ENCODE measurements around the gene PLA2G6.

DNA sequence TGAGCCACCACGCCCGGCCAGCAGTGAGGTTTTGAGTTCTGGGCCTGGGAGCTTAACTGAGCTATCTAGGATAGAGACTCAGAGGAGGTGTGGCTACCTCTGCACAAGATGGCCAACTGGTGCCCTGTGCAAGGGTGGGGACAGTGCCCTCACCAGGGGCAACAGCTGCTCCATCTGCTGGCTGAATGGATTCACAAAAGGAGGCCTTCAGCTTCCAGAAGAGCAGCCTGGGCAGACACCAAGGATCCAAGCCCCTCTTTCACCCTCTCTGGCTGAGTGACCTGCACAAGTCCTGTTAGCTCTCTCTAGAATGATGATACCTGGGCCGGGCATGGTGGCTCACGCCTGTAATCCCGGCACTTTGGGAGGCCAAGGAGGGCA lies 37.6 kb downstream of the PLA2G6 start:
- TF ChIP-seq ZNF263 (CRISPR knock-in tag; IDR thresholded peaks at IDR 0.05; ENCODE audit: borderline replicate concordance) (no peak), ZNF561 (CRISPR knock-in tag; conservative IDR thresholded peaks at IDR 0.05) (no peak), SP1 (CRISPR knock-in tag; IDR thresholded peaks at IDR 0.05) (no peak), TAL1 (IDR thresholded peaks at IDR 0.05) (no peak), TARDBP (IDR thresholded peaks at IDR 0.05) (no peak), SMC3 (conservative IDR thresholded peaks at IDR 0.05; ENCODE audit: insufficient read depth, low read depth, low read length) (no peak), MYC (IDR thresholded peaks at IDR 0.05; ENCODE audit: low read depth, low read length) (no peak), MYC (CRISPR knock-in tag; IDR thresholded peaks at IDR 0.05; ENCODE audit: borderline replicate concordance, low read depth) (no peak), TAF1 (IDR thresholded peaks at IDR 0.05; ENCODE audit: control insufficient read depth, extremely low read depth, insufficient read depth, low read length, severe bottlenecking) (no peak), FOXJ3 (CRISPR knock-in tag; IDR thresholded peaks at IDR 0.05) (no peak), TOE1 (IDR thresholded peaks at IDR 0.05; ENCODE audit: borderline replicate concordance) (no peak), TOE1 (CRISPR knock-in tag; IDR thresholded peaks at IDR 0.05; ENCODE audit: borderline replicate concordance, low read depth) (no peak), CBX3 (IDR thresholded peaks at IDR 0.05; ENCODE audit: borderline replicate concordance in 1 of 2, low read length in 2 of 2) (no peak)
- TF ChIP-seq, protein P1, sequence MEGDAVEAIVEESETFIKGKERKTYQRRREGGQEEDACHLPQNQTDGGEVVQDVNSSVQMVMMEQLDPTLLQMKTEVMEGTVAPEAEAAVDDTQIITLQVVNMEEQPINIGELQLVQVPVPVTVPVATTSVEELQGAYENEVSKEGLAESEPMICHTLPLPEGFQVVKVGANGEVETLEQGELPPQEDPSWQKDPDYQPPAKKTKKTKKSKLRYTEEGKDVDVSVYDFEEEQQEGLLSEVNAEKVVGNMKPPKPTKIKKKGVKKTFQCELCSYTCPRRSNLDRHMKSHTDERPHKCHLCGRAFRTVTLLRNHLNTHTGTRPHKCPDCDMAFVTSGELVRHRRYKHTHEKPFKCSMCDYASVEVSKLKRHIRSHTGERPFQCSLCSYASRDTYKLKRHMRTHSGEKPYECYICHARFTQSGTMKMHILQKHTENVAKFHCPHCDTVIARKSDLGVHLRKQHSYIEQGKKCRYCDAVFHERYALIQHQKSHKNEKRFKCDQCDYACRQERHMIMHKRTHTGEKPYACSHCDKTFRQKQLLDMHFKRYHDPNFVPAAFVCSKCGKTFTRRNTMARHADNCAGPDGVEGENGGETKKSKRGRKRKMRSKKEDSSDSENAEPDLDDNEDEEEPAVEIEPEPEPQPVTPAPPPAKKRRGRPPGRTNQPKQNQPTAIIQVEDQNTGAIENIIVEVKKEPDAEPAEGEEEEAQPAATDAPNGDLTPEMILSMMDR (IDR thresholded peaks at IDR 0.05 in 2 of 3, conservative IDR thresholded peaks at IDR 0.05 in 1 of 3; ENCODE audit: insufficient read depth in 2 of 3, low read depth in 1 of 3, low read length in 3 of 3), result no peak
- TF ChIP-seq, protein P2, sequence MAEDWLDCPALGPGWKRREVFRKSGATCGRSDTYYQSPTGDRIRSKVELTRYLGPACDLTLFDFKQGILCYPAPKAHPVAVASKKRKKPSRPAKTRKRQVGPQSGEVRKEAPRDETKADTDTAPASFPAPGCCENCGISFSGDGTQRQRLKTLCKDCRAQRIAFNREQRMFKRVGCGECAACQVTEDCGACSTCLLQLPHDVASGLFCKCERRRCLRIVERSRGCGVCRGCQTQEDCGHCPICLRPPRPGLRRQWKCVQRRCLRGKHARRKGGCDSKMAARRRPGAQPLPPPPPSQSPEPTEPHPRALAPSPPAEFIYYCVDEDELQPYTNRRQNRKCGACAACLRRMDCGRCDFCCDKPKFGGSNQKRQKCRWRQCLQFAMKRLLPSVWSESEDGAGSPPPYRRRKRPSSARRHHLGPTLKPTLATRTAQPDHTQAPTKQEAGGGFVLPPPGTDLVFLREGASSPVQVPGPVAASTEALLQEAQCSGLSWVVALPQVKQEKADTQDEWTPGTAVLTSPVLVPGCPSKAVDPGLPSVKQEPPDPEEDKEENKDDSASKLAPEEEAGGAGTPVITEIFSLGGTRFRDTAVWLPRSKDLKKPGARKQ (CRISPR knock-in tag; IDR thresholded peaks at IDR 0.05), result no peak
- TF ChIP-seq, protein P3, sequence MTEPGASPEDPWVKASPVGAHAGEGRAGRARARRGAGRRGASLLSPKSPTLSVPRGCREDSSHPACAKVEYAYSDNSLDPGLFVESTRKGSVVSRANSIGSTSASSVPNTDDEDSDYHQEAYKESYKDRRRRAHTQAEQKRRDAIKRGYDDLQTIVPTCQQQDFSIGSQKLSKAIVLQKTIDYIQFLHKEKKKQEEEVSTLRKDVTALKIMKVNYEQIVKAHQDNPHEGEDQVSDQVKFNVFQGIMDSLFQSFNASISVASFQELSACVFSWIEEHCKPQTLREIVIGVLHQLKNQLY (CRISPR knock-in tag; conservative IDR thresholded peaks at IDR 0.05), result no peak

All from K562 (cell line).